GM13977 (cell line): ENCODE measurements around the gene MGRN1.
A peak's percentile ranks its signal among the peaks of the same experiment; 100 is the strongest.

ENCODE experiments used
- DNase-seq: peaks from one replicate; pipeline ENCODE4 v3.0.0; 2012; ENCODE audit warnings: low spot score
- CTCF ChIP-seq: IDR thresholded peaks from 2 replicates; pipeline ENCODE4 v1.5.1; 2012; ENCODE audit warnings: mild to moderate bottlenecking, control low read depth; ENCODE audit not compliant: insufficient read depth; ENCODE audit errors: extremely low read depth, missing control alignments
- in situ Hi-C: fragments of 300-500 bp; cut with MboI; formaldehyde crosslinking; loops from one replicate; pipeline ENCODE4 v1.12.0; 2022; ENCODE audit warnings: low sequenced_read_pairs, low pct_unique_long_range_greater_than_20kb, mixed read lengths, inconsistent platforms; ENCODE audit not compliant: unreplicated experiment

The MGRN1 gene

GRCh38 chr16:4693956-4694641 lies 69.5 kb downstream of the MGRN1 start:
- in situ Hi-C loops = no loop called here
- peak; percentile 89 for DNase-seq

GRCh38 chr16:4694642-4695451 lies 70.2 kb downstream of the MGRN1 start:
- no peak for TF ChIP-seq CTCF
- in situ Hi-C loops = no loop called here
- DNase-seq = no peak

More at GRCh38 chr16:4693956-4694641, 69.5 kb downstream of the MGRN1 start:
- no peak for TF ChIP-seq CTCF

- DNase-seq = no peak
- in situ Hi-C loops = no loop called here
- no peak for TF ChIP-seq CTCF
These were observed 71.0 kb downstream of the MGRN1 start for GRCh38 chr16:4695473-4696171.

GRCh38 chr16:4696172-4696904 lies 71.7 kb downstream of the MGRN1 start:
- no peak for TF ChIP-seq CTCF
- in situ Hi-C loops = no loop called here
- no peak for DNase-seq

- in situ Hi-C loops = no loop called here
- no peak for TF ChIP-seq CTCF
These were observed 72.5 kb downstream of the MGRN1 start for GRCh38 chr16:4696905-4697847.

More at GRCh38 chr16:4696905-4697847, 72.5 kb downstream of the MGRN1 start:
- no peak for DNase-seq
